Islet of Langerhans (tissue), 1 donor: Measurements from ENCODE around the gene CCDC70.
"Not testable (repeated sequence)": the region's sequence is repeated elsewhere in the genome, so short reads cannot be mapped to it uniquely, and the experiment has no call there.

ENCODE experiments used
- FAIRE-seq: peaks from one replicate; lab custom pipeline; 2011; peaks lifted over from hg19 to GRCh38; lab: Jason Lieb, UNC

CCDC70 gene

GRCh38 chr13:51861723-51862300, at the start of gene CCDC70:
TSS of gene CCDC70 (plus strand) at chr13:51861969. CDS start at chr13:51865412, 3,443 bp downstream.
- no peak for FAIRE-seq

DNA sequence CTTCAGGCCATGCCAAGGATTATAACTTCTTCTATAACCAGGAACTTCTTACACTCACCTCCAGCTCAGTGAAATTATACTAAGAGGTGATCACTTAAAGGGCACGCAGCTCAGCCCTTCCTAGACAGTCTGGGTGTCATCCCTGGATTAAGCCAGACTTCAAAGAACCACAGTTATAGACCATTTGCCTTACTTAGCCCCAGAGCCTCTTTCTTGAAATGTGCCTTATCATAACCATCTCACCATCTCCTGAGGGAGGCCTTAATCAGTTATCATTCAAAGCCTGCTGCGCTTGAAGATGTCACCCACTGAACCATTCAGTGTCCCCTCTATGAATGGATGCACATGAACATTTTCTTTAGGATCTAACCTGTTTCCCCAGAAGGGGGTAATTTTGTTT, 47.7 kb upstream of the CCDC70 start:
- FAIRE-seq, result no peak

GRCh38 chr13:51814825-51815650, 46.7 kb upstream of the CCDC70 start:
- FAIRE-seq, result no peak

DNA sequence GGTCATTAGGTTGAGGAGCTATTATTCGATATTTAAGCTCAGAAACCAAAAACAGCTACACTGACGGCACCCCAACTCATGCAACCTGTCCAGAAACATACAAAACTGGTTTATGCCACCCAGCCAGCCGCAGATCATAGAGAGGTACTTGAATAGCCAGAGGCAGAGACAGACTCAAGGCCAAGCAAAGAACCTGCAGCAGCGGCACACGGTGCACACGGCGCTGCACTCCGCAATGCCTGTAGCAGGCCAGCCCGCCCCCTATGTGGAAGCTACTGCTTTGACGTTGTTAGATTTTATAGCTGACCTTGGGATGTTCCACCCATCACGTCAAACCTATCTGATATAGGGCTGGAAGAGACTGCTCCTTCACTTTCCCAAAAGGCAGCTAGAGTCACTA, 45.9 kb upstream of the CCDC70 start:
- no peak for FAIRE-seq

DNA sequence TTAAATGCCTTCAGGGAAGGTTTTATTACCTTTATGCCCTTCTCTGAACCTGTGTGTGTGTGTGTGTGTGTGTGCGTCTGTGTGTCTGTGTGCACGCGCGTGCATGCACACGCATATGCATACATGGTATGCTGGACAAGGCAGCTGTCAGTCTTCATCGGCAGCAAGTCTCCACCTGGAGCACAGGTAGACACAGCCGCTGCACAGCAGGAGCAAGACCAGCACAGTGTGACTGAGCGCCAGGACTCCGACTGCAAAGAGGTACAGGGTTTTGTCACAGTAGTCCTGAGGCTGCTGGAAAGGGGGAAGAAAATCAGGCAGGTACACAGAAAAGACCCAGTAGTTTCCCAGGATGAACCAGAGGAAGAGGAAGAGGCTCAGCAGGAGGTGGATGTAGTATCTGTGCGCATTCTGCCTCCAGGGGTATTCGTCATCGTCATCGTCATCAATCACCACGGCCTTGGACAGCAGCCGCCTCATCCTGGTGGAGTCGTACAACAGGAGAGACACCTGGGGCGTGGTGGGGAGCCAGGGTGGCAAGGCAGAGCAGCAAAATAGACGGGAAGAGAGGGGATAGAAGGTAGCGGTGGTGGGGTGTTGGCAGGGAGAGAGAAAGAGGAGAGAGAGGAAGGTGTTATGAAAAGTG, 45.0 kb upstream of the CCDC70 start:
- FAIRE-seq, result no peak

- no peak for FAIRE-seq
These were observed 44.1 kb upstream of the CCDC70 start for GRCh38 chr13:51817717-51818116.

DNA sequence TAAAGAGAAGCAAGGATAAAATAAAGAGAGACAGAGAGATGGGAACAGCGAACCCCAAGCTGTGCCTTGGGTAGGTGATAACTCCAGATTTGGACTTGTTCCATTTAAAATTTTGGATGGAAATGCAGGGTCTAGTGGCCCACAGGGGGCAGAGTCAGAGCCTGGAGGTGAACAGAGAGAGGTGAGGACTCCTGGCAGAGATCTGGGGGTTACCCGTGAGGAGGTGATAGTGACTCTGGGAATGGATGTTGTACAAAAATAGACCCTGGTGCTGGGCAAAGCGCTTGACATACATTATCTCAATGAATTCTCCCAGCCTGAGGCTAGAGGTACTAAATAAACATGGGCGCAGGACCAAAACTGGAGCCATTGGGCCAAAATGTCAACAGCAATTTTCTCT, 43.5 kb upstream of the CCDC70 start:
- no peak for FAIRE-seq

DNA sequence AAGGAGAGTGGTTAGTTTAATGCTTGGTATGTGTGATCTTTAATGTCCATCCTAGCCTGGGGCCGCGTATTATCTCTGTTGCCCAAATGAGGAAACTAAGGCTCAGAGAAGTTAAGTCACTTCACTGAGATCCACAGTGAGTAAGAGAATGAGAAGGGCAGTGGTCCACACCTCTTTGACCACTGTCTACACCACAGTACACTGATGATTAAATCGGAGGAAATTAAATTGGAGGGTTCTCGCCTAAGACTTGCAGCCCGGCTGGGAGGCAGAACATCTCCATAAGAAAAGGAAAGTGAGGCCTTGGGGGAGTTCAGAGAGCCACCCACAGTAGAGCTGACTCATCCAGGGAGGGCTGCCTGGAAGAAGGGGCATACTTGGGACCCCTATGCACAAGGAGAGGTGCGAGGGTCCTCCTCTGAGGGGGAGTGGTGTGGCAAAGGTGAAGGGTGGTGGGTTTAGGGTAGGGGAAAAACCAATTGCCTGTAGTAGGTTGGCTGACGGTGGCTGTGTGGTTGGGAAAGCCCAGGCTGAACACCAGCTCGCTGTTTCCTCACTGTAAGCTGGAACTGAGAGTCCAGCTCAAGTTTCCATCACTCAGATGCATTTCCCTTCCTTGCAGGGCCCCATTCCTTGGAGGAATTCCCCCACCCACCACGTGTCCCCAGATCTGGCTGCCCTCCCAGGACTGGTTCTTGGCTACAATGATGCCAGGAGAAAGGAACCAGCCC, 42.8 kb upstream of the CCDC70 start:
- FAIRE-seq, result no peak

GRCh38 chr13:51819544-51819943, 42.2 kb upstream of the CCDC70 start:
- no peak for FAIRE-seq

DNA sequence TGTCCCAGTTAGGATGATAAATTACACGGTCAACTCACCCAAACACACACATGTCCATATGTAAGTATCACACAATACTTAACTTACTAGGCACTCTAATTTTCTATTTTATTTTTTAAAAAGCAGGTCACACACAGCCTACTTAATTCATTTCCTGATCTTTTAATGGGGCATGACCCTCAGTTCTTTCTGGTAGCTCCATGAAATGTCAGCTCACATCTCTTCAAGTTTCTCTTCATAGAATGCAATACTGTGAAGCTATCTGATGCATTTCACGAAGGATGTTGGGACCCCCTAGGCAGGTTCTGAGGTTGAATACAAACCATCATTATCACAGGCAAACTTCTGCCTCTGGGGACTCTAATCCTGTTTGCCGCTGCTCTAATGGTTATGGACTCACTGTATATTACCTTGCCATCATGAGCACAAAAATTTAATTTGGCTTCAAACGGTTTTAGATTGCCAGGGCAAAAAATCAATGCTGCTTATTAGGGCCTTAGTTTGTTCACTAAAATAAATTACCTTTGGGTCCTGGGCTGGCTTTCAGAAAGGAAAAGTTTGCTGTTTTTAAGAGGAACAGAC, 41.7 kb upstream of the CCDC70 start:
- FAIRE-seq, result no peak

DNA sequence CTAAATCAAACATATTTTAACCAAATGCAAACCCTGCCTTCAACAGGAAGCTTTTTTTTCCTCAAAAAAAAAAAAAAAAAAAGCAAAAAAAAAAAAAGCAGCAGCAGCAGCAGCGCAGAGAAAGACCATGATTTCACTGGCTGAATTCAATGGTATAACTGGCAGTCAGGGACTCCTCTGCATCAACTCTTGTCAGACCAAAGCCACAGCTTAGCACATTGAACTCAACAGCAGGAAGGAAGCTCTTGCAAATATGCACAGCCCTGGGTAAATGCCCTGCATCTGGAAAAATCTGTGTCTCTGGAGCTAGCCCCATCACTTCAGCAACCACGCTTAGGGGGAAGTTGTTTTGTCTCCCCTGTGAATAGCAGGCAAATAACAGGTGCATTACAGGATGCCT, 40.2 kb upstream of the CCDC70 start:
- FAIRE-seq, result no peak

- FAIRE-seq, result no peak
These were observed 39.5 kb upstream of the CCDC70 start for GRCh38 chr13:51822106-51822815.

DNA sequence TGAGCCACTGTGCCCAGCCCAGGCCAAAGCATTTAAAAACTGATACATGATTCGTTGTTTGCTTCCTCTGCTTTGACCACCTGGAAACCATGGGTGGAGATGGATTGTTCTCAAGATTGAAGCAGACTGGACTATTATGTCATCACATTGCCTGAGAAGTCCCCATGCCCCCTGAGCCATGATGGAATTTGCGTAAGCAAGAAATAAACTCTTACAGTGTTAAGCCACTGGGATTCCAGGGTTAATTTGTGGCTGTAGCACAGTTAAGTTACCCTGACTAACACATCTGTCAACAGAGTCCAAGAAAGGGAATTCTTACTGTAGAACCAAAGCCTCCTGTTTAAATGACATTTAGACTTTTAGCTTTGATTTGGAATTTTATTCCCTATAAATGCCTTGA, 38.4 kb upstream of the CCDC70 start:
- FAIRE-seq, result no peak

GRCh38 chr13:51823863-51824262, 37.9 kb upstream of the CCDC70 start:
- no peak for FAIRE-seq

- not testable (repeated sequence) for FAIRE-seq
These were observed 37.1 kb upstream of the CCDC70 start for GRCh38 chr13:51824712-51825111.

- FAIRE-seq, result no peak
These were observed 36.6 kb upstream of the CCDC70 start for GRCh38 chr13:51825165-51825592.

- FAIRE-seq, result no peak
These were observed 36.0 kb upstream of the CCDC70 start for GRCh38 chr13:51825681-51826254.

DNA sequence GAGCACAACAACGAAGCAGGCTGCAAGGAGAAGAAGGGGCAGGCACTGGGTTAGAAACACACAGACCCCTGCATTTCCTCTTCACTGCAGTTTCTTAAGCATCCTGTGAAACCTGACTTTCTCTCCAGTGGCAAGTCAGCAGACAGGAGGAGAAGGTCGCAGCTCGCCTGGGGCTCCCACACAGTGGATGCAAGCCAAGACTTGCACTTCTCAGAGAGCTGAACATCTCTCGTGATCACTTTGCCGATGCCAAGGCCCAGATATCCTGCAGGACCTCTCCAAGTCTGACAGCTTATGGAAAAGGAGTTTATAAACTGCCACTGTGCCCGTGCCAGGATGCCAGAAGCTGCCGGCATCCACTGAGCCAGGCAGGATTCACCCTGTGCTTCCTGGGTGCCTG, 35.2 kb upstream of the CCDC70 start:
- FAIRE-seq, result no peak

DNA sequence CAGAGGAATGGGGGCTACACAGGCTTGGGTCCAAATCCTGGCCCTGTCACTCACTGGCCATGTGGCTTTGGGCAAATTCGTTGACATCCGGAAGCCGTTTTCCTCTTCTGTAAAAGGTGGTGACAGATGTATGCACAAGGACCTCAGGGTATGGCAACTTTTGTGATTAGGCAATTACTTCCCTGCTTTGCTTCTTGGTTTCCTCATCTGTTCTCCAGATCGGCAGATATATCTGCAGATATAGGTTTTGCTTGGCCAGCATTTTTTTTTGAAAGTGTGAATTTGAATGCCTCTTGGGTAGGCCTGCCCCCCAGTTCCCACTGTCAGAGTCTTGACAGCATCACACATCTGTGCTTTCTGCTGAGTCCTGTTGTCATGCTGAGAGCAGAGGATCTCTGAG, 34.5 kb upstream of the CCDC70 start:
- FAIRE-seq, result no peak

DNA sequence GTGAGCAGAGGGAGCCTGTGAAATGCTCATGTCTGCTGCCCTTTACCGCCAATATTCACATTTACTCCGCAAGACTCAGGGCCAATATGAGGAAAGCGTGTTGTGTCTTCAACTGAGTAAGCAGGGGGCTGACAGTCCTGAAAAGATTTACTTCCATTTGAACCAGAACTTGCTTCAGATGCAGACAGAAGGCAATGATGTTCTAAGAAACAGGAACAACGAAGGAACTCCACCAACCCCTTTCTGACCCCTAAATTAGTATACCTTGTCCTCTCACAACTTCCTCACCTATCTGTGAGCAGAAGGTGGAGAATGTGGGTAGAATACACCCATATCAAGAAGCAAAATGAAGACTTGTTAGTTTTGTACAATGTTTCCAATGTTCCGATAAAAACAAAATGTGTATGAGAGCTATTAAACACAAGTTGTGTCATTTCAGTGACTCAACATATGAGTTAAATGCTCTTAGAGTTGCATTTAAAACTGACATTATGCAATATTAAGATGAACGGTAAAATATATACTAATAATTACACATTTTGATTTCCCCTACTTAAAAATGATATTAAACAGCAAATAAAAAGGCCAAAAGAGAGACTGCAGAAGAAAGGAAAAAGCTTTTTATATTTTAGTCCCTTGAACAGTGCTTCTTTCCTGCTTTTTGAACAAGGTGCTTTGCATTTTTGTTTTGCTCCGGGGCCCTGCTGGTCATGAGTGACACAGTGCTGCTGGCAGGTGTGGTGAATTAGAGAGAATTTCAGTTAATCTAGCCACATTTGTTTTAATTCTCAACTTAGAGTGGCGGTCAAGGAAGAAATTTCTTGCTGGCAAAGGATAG, 32.8 kb upstream of the CCDC70 start:
- no peak for FAIRE-seq

- FAIRE-seq, result no peak
These were observed 32.2 kb upstream of the CCDC70 start for GRCh38 chr13:51829568-51829899.
